CD8-positive, alpha-beta memory T cell (primary cell): Measurements from ENCODE around the gene TMEM30B. TPM values are rescaled to one million over a fixed set of nuclear protein-coding genes. Genes with fewer than 3 reads are reported as not detected.
A peak's percentile ranks its signal among the peaks of the same experiment; 100 is the strongest.
"Not testable (repeated sequence)": the region's sequence is repeated elsewhere in the genome, so short reads cannot be mapped to it uniquely, and the experiment has no call there.

Source experiments
- CTCF ChIA-PET: fragments of 350-600 bp; sonication (Branson Sonifier 250); formaldehyde crosslinking; loops from one replicate; lab custom pipeline; 2021; ENCODE audit warnings: antibody characterized with exemption; lab: Charles Lee
- POLR2A ChIA-PET: fragments of 350-600 bp; sonication (Branson Sonifier 250); formaldehyde crosslinking; loops from one replicate; lab custom pipeline; 2021; ENCODE audit warnings: antibody characterized with exemption; lab: Charles Lee
- DNase-seq, 5 donors: peaks; one replicate each; pipeline versions ENCODE4 v3.0.0 to v3.0.0-alpha.2; 2020 to 2022; ENCODE audit warnings: mixed read lengths in 1 of 5
- H3K27ac ChIP-seq: one replicate; pipeline ENCODE4 v1.7.0; 2013; ENCODE audit warnings: low read depth, mild to moderate bottlenecking, low read length, moderate library complexity
- H3K27me3 ChIP-seq: 2 replicates; pipeline ENCODE4 v1.7.0; 2013; ENCODE audit warnings: low read length, mild to moderate bottlenecking; ENCODE audit not compliant: insufficient read depth, poor library complexity, severe bottlenecking
- H3K36me3 ChIP-seq: 2 replicates; pipeline ENCODE4 v1.7.0; 2013; ENCODE audit warnings: mild to moderate bottlenecking, low read length, moderate library complexity; ENCODE audit not compliant: insufficient read depth
- H3K4me1 ChIP-seq: 2 replicates; pipeline ENCODE4 v1.7.0; 2013; ENCODE audit warnings: mild to moderate bottlenecking, low read length, moderate library complexity; ENCODE audit not compliant: insufficient read depth
- H3K4me3 ChIP-seq: 2 replicates; pipeline ENCODE4 v1.7.0; 2013; ENCODE audit warnings: mild to moderate bottlenecking, low read length
- H3K9me3 ChIP-seq: 2 replicates; pipeline ENCODE4 v1.7.0; 2013; ENCODE audit warnings: mild to moderate bottlenecking, low read length
- H3K27ac Mint-ChIP-seq, 8 donors: one replicate each; pipeline ENCODE4 v1.8.0; 2020 to 2021; ENCODE audit warnings: mixed read lengths in 8 of 8, mild to moderate bottlenecking in 6 of 8, inconsistent platforms in 3 of 8, moderate library complexity in 3 of 8
- H3K27me3 Mint-ChIP-seq, 2 donors: one replicate each; pipeline ENCODE4 v1.8.0; 2020 to 2021; ENCODE audit warnings: mixed read lengths in 2 of 2, mild to moderate bottlenecking in 1 of 2, moderate library complexity in 1 of 2
- H3K36me3 Mint-ChIP-seq, 3 donors: one replicate each; pipeline ENCODE4 v1.8.0; 2020 to 2021; ENCODE audit warnings: mixed read lengths in 3 of 3, inconsistent platforms in 1 of 3, mild to moderate bottlenecking in 1 of 3
- H3K4me1 Mint-ChIP-seq, 3 donors: one replicate each; pipeline ENCODE4 v1.8.0; 2020 to 2021; ENCODE audit warnings: mixed read lengths in 3 of 3, inconsistent platforms in 1 of 3, mild to moderate bottlenecking in 1 of 3
- H3K4me3 Mint-ChIP-seq, 7 donors: one replicate each; pipeline ENCODE4 v1.8.0; 2020 to 2021; ENCODE audit warnings: mixed read lengths in 7 of 7, mild to moderate bottlenecking in 6 of 7, moderate library complexity in 4 of 7, inconsistent platforms in 2 of 7
- H3K9me3 Mint-ChIP-seq, 5 donors: one replicate each; pipeline ENCODE4 v1.8.0; 2020 to 2022; ENCODE audit warnings: mixed read lengths in 5 of 5, mild to moderate bottlenecking in 3 of 5, moderate library complexity in 2 of 5, inconsistent platforms in 1 of 5
- polyA plus RNA-seq: library from polyadenylated mRNA; unstranded; fragments of 300-500 nt; fragmentation: Illumina TruSeq; gene quantifications from one replicate; pipeline ENCODE4 v1.2.3, GENCODE V29; 2021
- total RNA-seq, 2 experiments: library from RNA; stranded (reverse); gene quantifications; one replicate each; pipeline ENCODE4 v1.2.3, GENCODE V29; 2021

The TMEM30B gene
- total and polyA plus RNA-seq, 3 experiments from 2014 or later = 1.7 to 6.5 (median 1.9) TPM

DNA sequence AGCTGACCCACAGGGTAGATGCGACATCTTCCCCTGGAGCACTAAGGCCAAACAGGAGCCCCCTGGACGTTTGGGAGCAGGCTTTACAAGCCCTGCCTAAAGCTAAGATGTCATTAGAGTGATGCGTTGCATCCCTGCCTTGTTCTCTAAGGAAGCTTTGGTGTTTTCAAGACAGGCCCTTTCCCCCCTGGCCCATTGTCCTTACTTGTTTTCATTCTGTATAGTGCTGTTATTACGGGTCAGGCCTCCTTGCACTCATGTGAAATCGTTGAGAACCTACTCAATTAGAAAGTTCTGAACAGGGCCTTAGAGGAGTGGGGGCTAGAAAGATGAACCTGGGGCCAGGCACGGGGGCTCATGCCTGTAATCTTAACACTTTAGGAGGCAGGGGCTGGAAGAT is 38.6 kb upstream of the TMEM30B start:
- H3K9me3 Mint-ChIP-seq = peaks cover 0 to 3% (median 0%) of the 10 kb centered on the region in 5 donors
- H3K36me3 Mint-ChIP-seq = peaks cover 11 to 27% (median 21%) of the 10 kb centered on the region in 3 donors
- ChIA-PET CTCF (interaction anchor here (0.8 to 4.7 kb wide), 11 partner anchors 11 to 521 kb away, joined by 3 to 31 read pairs (median 3); no protein-coding TSS in a partner anchor), POLR2A (no interaction called here)
- H3K27me3 ChIP-seq = no peaks in the 10 kb centered on the region
- peaks cover 8 to 15% (median 9%) of the 10 kb centered on the region in 3 donors for H3K4me1 Mint-ChIP-seq
- H3K27ac Mint-ChIP-seq = no peak overlapping the region
- no peak overlapping the region for H3K4me3 ChIP-seq
- DNase-seq = no peak
- H3K36me3 ChIP-seq = no peaks in the 10 kb centered on the region
- no peaks in the 10 kb centered on the region for H3K27me3 Mint-ChIP-seq
- H3K9me3 ChIP-seq = no peaks in the 10 kb centered on the region
- H3K27ac ChIP-seq = no peak overlapping the region
- peaks cover 1% of the 10 kb centered on the region for H3K4me1 ChIP-seq
- no peak overlapping the region for H3K4me3 Mint-ChIP-seq

DNA sequence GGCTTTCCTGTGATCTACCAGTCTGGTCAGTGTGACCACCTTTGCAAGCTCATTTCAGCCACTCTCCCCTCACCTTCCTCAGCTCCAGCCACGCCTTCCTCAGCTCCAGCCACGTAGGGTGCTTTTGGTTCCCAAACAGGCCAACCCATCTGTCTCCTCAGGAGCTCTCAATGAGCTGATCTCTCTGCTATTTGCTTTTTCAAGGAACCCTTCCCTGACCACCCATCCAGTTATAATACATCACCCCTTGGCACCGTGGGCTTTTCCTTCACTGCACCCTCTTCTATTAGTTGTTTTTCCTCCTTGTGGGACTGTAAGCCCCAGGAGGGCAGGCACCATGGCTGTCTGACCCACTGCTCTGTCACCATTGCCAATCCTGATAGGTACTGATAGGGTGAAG is 37.9 kb upstream of the TMEM30B start:
- CTCF ChIA-PET = interaction anchor here (0.6 to 2.9 kb wide), 9 partner anchors 19 to 522 kb away, joined by 3 to 9 read pairs (median 3); no protein-coding TSS in a partner anchor
- H3K4me1 Mint-ChIP-seq = peaks cover 6 to 17% (median 6%) of the 10 kb centered on the region in 3 donors

DNA sequence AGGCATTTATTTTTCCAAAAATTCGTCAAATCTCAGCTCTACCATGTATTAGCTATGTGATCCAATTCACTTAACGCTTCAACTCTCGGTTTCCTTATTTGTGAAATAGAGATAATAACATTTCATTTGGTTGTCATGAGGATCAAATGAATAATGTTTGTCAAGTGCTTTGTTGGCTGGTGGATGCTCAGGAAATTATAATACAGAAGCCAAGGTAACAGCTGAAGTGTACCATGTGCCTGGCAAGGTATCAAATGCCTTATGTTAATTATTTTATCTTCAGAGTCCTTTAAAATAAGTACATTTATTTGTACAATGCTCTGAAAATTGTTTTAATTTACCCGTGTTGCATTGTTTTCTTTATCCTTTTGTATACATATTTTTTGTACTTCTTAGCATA is 34.2 kb upstream of the TMEM30B start:
- no peak for DNase-seq
- no peaks in the 10 kb centered on the region for H3K27me3 ChIP-seq
- ChIA-PET CTCF (interaction anchor here (1.5 kb wide), 1 partner anchor 522 kb away, joined by 4 read pairs; no protein-coding TSS in a partner anchor), POLR2A (interaction anchor here (0.6 to 0.7 kb wide), 2 partner anchors 23 to 29 kb away, joined by 4 to 5 read pairs; no protein-coding TSS in a partner anchor)
- no peaks in the 10 kb centered on the region for H3K36me3 ChIP-seq
- H3K4me3 ChIP-seq = no peak overlapping the region
- Mint-ChIP-seq H3K27me3 (no peaks in the 10 kb centered on the region), H3K9me3 (peaks cover 4 to 20% (median 16%) of the 10 kb centered on the region in 5 donors), H3K27ac (no peak overlapping the region), H3K4me3 (no peak overlapping the region), H3K36me3 (peaks cover 16 to 33% (median 20%) of the 10 kb centered on the region in 3 donors), H3K4me1 (peaks cover 1 to 11% (median 2%) of the 10 kb centered on the region in 3 donors)
- no peak overlapping the region for H3K27ac ChIP-seq
- H3K4me1 ChIP-seq = no peaks in the 10 kb centered on the region
- H3K9me3 ChIP-seq = peaks cover 4% of the 10 kb centered on the region

More for the DNA sequence above, 37.9 kb upstream of the TMEM30B start:
- Histone ChIP-seq H3K27ac (no peak overlapping the region), H3K4me3 (no peak overlapping the region), H3K4me1 (no peaks in the 10 kb centered on the region), H3K27me3 (no peaks in the 10 kb centered on the region), H3K9me3 (no peaks in the 10 kb centered on the region), H3K36me3 (no peaks in the 10 kb centered on the region)
- H3K4me3 Mint-ChIP-seq = no peak overlapping the region
- peaks cover 0 to 9% (median under 1%) of the 10 kb centered on the region in 5 donors for H3K9me3 Mint-ChIP-seq
- no peaks in the 10 kb centered on the region for H3K27me3 Mint-ChIP-seq
- peaks cover 13 to 26% (median 24%) of the 10 kb centered on the region in 3 donors for H3K36me3 Mint-ChIP-seq
- POLR2A ChIA-PET = no interaction called here
- H3K27ac Mint-ChIP-seq = no peak overlapping the region
- DNase-seq = no peak

DNA sequence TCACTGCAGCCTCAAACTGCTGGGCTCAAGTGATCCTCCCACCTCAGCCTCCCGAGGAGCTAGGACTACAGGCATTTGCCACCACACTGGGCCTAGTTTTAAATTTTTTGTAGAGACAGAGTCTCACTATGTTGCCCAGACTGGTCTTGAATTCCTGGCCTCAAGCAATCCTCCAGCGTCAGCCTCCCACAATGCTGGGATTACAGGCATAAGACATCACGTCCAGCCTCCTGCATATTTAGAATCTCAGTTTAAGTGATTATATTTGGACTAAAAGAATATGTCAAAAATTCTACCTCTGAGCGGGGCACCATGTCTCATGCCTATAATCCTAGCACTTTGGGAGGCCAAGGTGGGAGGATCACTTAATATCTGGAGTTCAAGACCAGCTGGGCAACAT is 27.6 kb upstream of the TMEM30B start:
- peaks cover 12 to 14% (median 13%) of the 10 kb centered on the region in 3 donors for H3K4me1 Mint-ChIP-seq
- H3K9me3 ChIP-seq, DNase-seq, H3K4me3 ChIP-seq, H3K36me3 ChIP-seq, H3K4me1 ChIP-seq, H3K27me3 ChIP-seq, POLR2A ChIA-PET, H3K4me3 Mint-ChIP-seq, H3K27ac Mint-ChIP-seq, CTCF ChIA-PET, H3K27me3 Mint-ChIP-seq, H3K27ac ChIP-seq: not testable (repeated sequence)
- peaks cover 10 to 36% (median 15%) of the 10 kb centered on the region in 5 donors for H3K9me3 Mint-ChIP-seq
- peaks cover 24 to 52% (median 46%) of the 10 kb centered on the region in 3 donors for H3K36me3 Mint-ChIP-seq

DNA sequence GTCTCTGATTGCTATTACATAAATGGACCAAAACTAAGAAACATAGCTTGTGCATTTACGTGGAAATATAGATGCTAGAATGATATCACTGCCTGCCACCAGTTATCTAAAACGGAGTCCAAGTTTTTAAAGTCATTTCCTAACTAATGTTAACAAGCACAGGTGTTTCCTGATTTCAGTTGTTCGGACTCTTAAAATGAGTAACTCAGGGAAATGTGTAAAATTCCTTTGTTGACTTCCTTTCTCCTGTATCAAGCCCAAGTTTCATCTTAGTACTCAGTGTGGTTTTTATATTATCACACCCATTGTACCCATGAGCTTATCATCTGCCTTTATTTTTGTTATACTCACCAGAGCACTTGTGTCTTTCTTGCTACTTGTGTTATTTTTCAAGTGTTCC is 27.1 kb upstream of the TMEM30B start:
- H3K36me3 Mint-ChIP-seq = peaks cover 23 to 48% (median 46%) of the 10 kb centered on the region in 3 donors
- no peak for DNase-seq
- H3K27me3 Mint-ChIP-seq = no peaks in the 10 kb centered on the region
- H3K4me1 Mint-ChIP-seq = peaks cover 12 to 14% (median 13%) of the 10 kb centered on the region in 3 donors
- H3K9me3 ChIP-seq = peaks cover 5% of the 10 kb centered on the region
- ChIA-PET POLR2A (no interaction called here), CTCF (no interaction called here)
- no peak overlapping the region for H3K4me3 Mint-ChIP-seq
- no peaks in the 10 kb centered on the region for H3K27me3 ChIP-seq
- peaks cover 8 to 32% (median 13%) of the 10 kb centered on the region in 5 donors for H3K9me3 Mint-ChIP-seq
- peaks cover 9% of the 10 kb centered on the region for H3K4me1 ChIP-seq
- no peaks in the 10 kb centered on the region for H3K36me3 ChIP-seq
- no peak overlapping the region for H3K4me3 ChIP-seq
- no peak overlapping the region for H3K27ac ChIP-seq
- peak overlapping the region in 1 of 8 donors; percentile 40 for H3K27ac Mint-ChIP-seq

DNA sequence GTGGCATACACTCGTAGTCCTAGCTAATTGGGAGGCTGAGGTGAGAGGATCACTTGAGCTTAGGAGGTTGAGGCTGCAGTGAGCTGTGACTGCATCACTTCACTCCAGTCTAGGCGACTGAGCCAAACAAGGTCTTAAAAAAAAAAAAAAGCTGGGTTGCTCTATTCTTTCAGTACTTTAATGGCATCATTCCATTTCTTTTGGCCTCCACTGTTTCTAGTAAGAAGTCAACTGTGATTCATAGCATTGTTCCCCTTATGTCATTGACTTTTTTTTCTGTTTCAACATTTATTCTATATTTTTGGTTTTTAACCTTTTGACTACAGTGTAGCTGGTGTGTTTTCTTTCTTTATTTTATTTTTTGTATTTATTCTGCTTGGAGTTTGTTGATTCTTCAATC is 23.6 kb upstream of the TMEM30B start:
- Histone ChIP-seq H3K4me1 (peaks cover 9% of the 10 kb centered on the region), H3K27ac (no peak overlapping the region), H3K27me3 (no peaks in the 10 kb centered on the region), H3K9me3 (no peaks in the 10 kb centered on the region), H3K4me3 (no peak overlapping the region), H3K36me3 (no peaks in the 10 kb centered on the region)
- no peak overlapping the region for H3K4me3 Mint-ChIP-seq
- H3K27me3 Mint-ChIP-seq = no peaks in the 10 kb centered on the region
- no peak for DNase-seq
- CTCF ChIA-PET = interaction anchor here (0.6 kb wide), 1 partner anchor 532 kb away, joined by 3 read pairs; no protein-coding TSS in a partner anchor
- peaks cover 19 to 46% (median 23%) of the 10 kb centered on the region in 3 donors for H3K36me3 Mint-ChIP-seq
- peaks cover 16 to 25% (median 19%) of the 10 kb centered on the region in 3 donors for H3K4me1 Mint-ChIP-seq
- peaks cover 1 to 13% (median 8%) of the 10 kb centered on the region in 5 donors for H3K9me3 Mint-ChIP-seq
- H3K27ac Mint-ChIP-seq = no peak overlapping the region
- POLR2A ChIA-PET = no interaction called here

DNA sequence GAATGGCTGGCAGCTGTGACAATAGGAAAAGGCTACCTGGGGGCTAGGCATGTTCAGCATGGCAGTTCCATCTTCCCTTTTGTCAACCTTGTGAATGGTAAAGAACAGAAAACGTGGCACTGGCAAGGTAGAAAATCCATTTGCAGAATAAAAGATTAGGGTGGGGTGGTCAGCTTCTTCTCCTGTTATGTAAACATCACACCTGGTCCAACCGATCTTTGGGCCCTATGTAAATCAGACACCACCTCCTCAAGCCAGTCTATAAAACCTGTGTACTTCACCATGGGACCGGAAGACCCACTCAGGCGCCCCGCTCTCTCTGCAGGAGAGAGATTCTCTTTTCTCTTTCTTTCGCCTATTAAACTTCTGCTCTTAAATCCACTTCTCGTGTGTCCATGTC is 19.6 kb upstream of the TMEM30B start:
- ChIA-PET POLR2A (interaction anchor here (0.6 kb wide), 1 partner anchor 94 kb away, joined by 4 read pairs; no protein-coding TSS in a partner anchor), CTCF (no interaction called here)
- peaks cover 2 to 9% (median 4%) of the 10 kb centered on the region in 5 donors for H3K9me3 Mint-ChIP-seq
- DNase-seq = no peak
- Histone ChIP-seq H3K4me1 (peaks cover 28% of the 10 kb centered on the region), H3K9me3 (no peaks in the 10 kb centered on the region), H3K36me3 (no peaks in the 10 kb centered on the region), H3K27me3 (no peaks in the 10 kb centered on the region), H3K4me3 (no peak overlapping the region), H3K27ac (no peak overlapping the region)
- H3K4me3 Mint-ChIP-seq = no peak overlapping the region
- H3K27ac Mint-ChIP-seq = peak overlapping the region in 2 of 8 donors; percentile 19 to 46
- peaks cover 42 to 53% (median 45%) of the 10 kb centered on the region in 3 donors for H3K4me1 Mint-ChIP-seq
- H3K36me3 Mint-ChIP-seq = peaks cover 9 to 29% (median 17%) of the 10 kb centered on the region in 3 donors
- H3K27me3 Mint-ChIP-seq = peaks cover 0 to 2% of the 10 kb centered on the region in 2 donors

DNA sequence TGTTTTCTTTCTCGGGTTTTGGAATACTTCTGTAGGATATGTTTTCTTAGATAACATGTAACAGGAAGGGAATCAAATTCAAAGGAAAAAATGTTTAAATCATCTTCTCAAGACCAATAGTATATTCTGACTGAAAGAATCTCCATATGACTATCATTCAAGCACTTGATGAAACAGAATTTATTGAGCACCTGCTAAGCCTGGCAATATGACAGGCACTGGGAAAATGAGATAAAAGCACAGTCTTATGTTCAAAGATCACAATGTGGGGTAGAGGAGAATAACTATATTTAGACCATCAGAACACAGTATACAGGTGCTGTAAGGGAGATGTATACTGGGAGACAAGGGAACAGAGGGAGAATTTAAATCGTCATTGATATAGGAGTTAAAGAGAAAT is 19.1 kb upstream of the TMEM30B start:
- POLR2A ChIA-PET = no interaction called here
- Mint-ChIP-seq H3K36me3 (peaks cover 5 to 26% (median 15%) of the 10 kb centered on the region in 3 donors), H3K27ac (peak overlapping the region in 5 of 8 donors; percentile 0 to 53 (median 10)), H3K9me3 (peaks cover 0 to 4% (median 2%) of the 10 kb centered on the region in 5 donors), H3K27me3 (peaks cover 0 to 2% of the 10 kb centered on the region in 2 donors), H3K4me1 (peaks cover 42 to 53% (median 49%) of the 10 kb centered on the region in 3 donors), H3K4me3 (no peak overlapping the region)
- H3K36me3 ChIP-seq = no peaks in the 10 kb centered on the region
- no peaks in the 10 kb centered on the region for H3K9me3 ChIP-seq
- H3K4me1 ChIP-seq = peaks cover 29% of the 10 kb centered on the region
- no peak for DNase-seq
- CTCF ChIA-PET = interaction anchor here (1.0 kb wide), 1 partner anchor 152 kb away, joined by 3 read pairs; no protein-coding TSS in a partner anchor
- H3K4me3 ChIP-seq = no peak overlapping the region
- no peak overlapping the region for H3K27ac ChIP-seq
- H3K27me3 ChIP-seq = no peaks in the 10 kb centered on the region
